ENCODE data around the gene SIVA1.

The SIVA1 gene

DNA sequence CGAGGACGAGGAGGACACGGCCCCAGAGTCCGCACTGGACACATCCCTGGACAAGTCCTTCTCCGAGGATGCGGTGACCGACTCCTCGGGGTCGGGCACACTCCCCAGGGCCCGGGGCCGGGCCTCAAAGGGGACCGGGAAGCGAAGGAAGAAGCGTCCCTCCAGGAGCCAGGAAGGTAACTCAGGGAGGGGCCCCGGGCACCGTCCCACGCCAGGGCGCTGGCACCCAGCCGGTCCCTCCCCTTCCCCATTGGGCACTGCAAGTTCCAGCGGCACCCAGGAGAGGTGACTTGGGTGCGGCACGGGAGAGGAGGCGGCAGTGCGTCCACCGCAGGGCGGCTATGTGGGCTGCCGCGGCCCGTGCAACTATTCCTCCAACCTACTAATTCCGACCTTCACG is 38.3 kb upstream of the SIVA1 start:
- TF ChIP-seq GATA2 (IDR thresholded peaks at IDR 0.05; ENCODE audit: low read depth, low read length) (no peak), GATA3 (IDR thresholded peaks at IDR 0.05; ENCODE audit: low read depth, low read length) (no peak)

DNA sequence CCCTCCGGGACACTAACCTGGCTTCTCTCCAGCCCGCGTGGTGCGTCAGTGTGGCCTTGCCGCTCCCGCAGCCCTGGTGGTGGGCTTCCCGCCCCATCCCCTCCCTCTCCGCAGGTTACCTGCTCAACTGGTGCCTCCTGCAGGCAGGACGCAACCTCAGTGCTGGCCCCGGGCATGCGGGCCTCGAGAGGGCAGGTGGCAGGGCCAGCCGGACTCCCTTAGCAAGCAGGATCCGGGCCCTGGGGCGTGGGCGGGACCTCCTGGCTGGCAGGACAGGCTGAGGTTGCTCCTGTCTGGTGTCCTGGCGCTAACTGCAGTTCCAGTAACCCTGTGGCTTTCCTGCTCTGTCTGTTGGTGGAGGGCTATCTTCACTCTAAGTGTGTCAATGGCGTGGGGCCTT is 37.5 kb upstream of the SIVA1 start:
- TF ChIP-seq GATA2 (IDR thresholded peaks at IDR 0.05; ENCODE audit: low read depth, low read length) (no peak), GATA3 (IDR thresholded peaks at IDR 0.05; ENCODE audit: low read depth, low read length) (no peak)

DNA sequence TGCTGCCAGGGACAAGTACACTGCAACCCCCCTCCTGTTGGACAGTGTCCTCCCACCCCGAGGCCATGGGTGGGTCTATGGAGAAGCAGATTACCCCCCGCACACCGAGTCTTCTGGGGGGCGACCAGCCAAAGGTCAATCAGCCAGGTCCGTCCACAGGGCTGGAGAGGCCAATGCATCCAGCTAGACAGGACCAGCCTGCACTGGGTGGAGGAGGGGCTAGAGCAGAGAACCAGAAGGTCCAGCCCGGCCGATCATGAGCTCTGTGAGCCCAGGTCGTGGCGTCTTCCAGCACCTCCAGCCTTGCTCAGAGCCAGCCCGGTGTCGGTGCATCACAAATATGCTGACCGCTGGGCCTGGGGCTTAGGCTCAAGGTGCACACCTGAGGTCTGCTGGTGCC is 37.1 kb upstream of the SIVA1 start:
- TF ChIP-seq GATA2 (IDR thresholded peaks at IDR 0.05; ENCODE audit: low read depth, low read length), result no peak
- no peak for TF ChIP-seq GATA3 (IDR thresholded peaks at IDR 0.05; ENCODE audit: low read depth, low read length)

DNA sequence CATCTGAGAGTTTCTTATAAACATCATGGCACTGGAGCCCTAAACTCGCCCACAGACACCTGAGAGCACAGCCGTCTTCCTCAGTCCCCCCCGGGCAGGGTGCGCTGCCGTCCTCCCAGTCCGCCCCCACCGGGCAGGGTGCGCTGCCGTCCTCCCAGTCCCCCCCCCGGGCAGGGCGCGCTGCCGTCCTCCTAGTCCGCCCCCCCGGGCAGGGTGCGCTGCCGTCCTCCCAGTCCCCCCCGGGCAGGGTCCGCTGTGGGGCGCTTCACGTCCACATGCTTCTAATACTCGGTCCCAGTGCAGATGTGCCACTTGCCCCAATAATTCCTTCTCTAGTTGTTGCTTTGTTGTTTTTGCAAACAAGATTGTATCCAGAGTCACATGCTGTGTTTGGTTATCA is 35.8 kb upstream of the SIVA1 start:
- TF ChIP-seq GATA3 (IDR thresholded peaks at IDR 0.05; ENCODE audit: low read depth, low read length) (no peak), GATA2 (IDR thresholded peaks at IDR 0.05; ENCODE audit: low read depth, low read length) (no peak)

DNA sequence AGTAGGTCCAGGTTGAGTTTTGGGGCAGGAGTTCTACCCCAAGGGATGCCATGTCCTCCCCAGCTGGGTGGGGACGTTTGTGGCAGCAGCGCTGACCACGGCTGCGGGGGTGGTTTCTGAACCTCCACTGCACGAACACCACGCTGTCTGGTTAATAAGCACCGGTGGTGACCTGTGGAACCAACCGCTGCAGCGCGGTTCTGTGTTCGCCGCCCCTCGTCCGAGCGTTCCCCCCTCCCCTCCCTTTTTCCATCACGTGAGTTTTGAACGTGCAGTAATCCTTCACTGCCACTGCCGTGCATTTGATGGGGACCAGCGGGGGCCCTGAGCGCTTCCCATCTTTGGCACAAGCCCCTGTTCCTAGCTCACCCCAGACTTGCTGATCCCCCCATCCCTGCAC is 35.3 kb upstream of the SIVA1 start:
- TF ChIP-seq GATA2 (IDR thresholded peaks at IDR 0.05; ENCODE audit: low read depth, low read length) (no peak), GATA3 (IDR thresholded peaks at IDR 0.05; ENCODE audit: low read depth, low read length) (no peak)

DNA sequence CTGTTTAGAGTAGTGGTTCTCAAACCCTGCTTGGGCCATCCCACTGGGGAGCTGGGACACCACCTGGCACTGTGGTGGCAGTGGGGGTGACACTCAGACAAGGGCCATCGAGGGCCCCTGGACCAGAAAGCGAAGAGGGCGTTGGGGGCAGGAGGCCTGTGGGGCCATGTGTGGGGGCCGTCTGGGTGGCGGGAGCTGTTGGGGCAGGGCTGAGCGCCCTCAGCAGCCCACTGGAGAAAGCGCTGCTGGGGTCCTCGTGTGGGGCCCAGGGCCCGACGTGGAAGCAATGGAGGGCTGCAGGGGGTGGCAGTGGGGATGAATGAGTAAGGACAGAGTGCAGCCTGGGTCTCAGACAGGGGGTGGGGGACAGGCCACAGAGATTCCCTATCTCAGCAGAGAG is 34.8 kb upstream of the SIVA1 start:
- TF ChIP-seq GATA3 (IDR thresholded peaks at IDR 0.05; ENCODE audit: low read depth, low read length), result no peak
- TF ChIP-seq GATA2 (IDR thresholded peaks at IDR 0.05; ENCODE audit: low read depth, low read length), result no peak

DNA sequence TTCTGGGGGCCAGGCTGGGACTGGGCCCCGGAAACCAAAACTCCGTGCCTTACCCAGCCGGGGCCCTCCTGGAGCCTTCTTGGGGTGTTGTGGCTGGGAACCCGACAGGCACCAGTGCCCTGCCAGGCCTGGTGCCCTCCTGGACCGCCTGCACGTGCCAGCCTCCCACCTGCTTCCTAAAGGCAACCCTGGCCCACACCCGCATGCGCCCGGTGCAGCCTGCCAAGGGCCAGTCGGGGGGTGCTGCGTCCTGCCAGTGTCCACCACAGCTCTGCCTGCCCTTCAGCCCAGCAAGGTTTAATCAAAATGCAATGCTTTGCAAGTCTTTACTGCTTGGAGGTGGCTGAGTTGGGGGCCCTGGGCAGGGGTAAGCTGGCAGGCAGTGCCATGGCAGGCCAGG is 34.1 kb upstream of the SIVA1 start:
- TF ChIP-seq GATA3 (IDR thresholded peaks at IDR 0.05; ENCODE audit: low read depth, low read length) (no peak), GATA2 (IDR thresholded peaks at IDR 0.05; ENCODE audit: low read depth, low read length) (no peak)

DNA sequence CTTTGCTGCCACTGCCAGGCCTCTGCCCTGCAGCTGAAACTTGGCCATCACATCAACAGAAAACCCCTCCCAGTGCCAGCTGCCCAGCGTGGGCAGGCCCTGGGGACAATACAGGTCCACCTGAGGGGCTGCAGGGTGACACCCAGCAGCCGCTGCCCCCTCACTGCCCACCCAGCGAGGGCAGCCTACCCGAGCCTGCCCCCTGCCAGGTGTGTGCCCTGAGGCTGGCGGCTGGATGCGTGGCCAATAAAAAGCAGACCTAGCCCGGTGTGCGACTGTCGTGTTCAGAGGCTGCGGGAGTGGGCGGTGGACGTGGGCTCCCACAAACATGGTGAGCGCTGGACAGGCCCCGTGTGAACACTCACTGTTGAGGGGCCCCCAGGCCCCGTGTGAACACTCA is 33.6 kb upstream of the SIVA1 start:
- no peak for TF ChIP-seq GATA2 (IDR thresholded peaks at IDR 0.05; ENCODE audit: low read depth, low read length)
- no peak for TF ChIP-seq GATA3 (IDR thresholded peaks at IDR 0.05; ENCODE audit: low read depth, low read length)

DNA sequence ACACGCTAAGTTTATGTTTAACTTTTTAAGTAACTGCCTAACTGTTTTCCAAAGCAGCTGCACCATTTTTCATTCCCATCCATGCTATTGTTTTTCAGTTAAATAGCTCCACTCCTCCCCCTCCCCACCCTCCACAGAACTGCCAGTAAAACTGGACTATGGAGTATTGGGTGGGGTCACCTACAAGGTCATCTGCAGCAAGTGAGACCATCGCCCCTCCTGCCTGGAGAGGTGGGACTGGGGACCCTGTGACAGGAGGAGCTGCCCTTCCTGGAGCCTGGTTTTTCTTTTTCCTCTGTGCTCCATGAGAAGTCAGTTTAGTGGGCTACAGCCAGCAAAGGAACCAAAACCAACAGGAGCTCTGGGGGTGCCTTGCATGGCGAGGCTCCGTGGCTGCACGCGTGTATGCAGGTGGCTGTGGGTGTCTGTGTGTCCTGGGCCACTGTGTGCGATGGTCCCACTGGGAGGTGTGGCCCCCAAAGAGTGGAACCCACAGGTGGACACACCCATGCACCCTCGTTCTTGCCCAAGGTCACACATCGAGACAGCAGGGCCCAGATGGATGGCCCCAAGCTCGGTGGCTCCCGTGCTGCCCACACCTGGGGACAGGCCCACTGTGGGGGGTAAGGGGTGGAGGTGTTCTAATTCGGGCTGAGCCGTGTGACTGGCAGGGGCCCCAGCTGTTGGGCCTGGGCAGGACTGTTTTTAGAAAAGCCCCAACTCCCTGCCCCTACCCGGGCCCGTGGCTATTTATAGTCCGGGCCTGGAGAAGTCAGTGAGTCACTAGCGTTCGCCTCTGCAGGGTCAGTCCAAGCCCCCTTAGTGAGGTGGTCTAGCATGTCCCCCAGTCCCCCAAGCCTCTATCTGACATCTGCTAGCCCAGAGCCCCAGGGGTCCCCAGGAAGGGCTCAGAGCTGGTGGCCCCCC is 31.2 kb upstream of the SIVA1 start:
- no peak for TF ChIP-seq GATA2 (IDR thresholded peaks at IDR 0.05; ENCODE audit: low read depth, low read length)
- no peak for TF ChIP-seq GATA3 (IDR thresholded peaks at IDR 0.05; ENCODE audit: low read depth, low read length)

DNA sequence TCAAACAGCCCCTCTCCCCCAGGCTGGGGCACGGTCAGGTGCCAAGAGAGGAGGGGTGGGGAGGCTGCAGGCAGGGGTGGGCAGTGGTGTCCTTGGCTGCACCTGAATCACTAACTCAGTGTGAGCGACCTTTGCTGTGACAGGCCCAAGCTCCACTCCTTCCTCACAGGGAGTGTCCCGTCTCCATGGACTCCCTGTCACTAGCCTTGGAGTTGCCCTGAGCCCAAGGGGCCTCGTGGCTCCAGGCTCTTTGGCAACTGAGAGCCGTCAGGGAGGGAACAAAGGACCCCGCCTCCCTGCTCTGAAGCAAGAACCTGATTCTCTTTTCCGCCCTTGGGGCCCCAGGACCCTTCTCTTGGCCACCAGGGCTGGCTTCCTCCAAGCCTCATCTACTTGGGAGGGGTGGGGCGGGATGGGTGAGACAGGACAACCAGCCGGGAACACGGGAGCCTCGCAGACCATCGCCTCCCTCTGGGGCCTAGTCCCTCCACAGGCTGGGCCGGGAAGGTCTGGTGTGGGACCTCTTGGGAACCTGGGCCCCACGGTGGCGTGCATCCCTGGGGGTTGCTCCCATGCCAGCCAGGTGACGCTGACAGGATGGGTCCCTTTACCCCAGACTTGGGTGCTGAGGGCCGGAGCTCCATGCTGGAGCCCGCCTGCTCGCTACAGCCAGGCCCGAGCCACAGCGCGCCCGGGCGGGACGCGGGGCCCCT is 29.9 kb upstream of the SIVA1 start:
- TF ChIP-seq GATA2 (IDR thresholded peaks at IDR 0.05; ENCODE audit: low read depth, low read length) (no peak), GATA3 (IDR thresholded peaks at IDR 0.05; ENCODE audit: low read depth, low read length) (no peak)

DNA sequence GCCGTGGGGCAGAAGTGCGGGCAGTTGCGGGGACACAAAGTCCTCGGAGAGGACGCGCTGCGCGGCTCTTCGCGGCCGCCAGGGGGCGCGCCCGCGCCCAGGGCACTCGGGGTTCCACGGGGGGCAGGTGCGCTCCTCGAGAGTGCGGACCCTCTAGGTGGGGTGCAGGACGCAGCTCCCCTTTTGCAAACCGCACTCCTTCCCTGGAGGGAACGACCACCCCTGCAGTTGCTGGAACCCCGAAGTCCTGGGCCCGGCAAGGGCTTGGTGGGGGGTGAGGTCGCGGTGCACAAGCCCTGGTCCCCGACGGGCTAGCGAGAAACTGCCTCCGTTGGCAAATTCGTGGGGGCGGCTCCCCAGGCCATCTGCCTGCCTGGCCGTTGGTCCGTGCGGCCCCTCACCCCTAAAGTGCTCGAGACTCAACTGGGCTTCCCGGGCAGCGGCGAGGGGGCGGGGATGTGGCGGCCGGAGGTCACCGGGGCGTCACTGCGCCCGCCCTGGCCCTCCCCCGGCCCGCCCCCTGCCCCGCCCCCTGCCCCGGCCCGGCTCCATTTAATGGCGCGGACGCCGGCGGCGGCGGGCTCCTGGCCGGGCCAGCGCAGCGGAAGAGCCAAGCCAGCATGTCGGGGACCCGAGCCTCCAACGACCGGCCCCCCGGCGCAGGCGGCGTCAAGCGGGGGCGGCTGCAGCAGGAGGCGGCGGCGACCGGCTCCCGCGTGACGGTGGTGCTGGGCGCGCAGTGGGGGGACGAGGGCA is 29.1 kb upstream of the SIVA1 start, which contains the start of gene ADSS1:
Gene ADSS1, plus strand, starts transcription at position 579 of the 756 bp plus-strand sequence. Its CDS starts 42 bp downstream, at position 621.
- TF ChIP-seq GATA3 (IDR thresholded peaks at IDR 0.05; ENCODE audit: low read depth, low read length) (no peak), GATA2 (IDR thresholded peaks at IDR 0.05; ENCODE audit: low read depth, low read length) (no peak)

DNA sequence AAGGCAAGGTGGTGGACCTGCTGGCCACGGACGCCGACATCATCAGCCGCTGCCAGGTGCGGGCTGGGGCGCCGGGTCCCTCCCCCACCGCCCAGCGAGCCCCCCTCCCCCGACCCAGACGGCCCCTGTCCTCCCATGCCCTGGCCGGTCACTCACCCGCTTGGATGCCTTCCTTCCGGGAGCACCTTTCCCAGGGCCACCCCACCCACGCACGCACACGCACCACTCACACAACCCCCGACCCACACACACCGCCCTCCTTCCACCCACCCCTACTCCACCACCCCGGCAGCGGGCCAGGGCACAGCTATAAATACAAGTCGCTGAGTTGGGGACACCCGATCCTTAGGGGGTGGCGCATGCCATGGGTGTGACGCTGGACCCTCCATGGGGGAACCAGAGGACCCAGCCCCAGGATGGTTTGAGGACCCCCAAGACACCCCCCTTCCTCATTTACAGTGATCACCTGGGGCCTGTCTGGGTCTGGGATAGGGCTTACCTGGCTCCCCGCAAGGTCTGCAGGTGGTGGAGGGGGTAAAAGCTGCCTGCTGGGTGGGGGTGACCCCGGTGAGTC is 28.5 kb upstream of the SIVA1 start:
- no peak for TF ChIP-seq GATA2 (IDR thresholded peaks at IDR 0.05; ENCODE audit: low read depth, low read length)

DNA sequence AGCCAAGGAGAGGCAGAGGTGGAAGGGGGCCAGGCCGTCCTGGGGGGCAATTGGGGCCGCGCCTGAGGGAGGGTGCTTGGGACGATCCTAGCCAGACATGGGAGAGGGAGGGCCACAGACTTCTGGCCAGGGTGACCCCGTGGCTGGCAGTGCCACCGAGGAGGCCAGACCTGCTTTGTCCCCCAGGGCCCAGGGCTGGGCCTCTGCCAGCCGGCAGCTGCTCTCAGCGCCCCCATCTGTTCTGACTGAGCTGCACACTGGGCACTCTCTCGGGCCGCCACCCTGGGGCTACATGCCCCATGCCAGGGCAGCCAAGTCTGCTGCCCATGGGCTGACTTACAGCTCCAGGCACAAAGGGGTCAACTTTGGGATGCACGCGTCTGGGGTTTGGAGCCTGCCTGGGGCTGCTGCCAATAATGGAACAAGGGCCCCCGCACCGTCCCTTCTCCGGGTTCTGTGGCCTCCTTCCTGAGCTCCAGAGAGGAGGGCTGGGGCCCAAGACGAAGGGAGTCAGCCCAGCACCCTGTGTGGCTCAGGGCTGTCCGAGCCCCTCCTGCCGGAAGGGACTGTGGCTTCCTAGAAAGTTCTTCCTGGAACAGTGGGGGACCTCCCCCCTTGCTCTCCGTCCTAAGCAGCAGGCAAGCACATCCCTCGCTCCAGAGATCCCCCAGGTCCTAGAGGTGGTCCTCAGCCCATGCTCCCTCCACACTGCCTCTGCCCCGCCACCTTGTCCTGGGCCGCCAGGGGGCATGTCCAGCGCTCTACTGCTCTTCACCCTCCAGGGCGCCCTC is 27.8 kb upstream of the SIVA1 start:
- no peak for TF ChIP-seq GATA2 (IDR thresholded peaks at IDR 0.05; ENCODE audit: low read depth, low read length)
- TF ChIP-seq GATA3 (IDR thresholded peaks at IDR 0.05; ENCODE audit: low read depth, low read length), result no peak

Data from SH-SY5Y (cell line).